ENCODE data around the gene MEN1. TPM values are rescaled to one million over a fixed set of nuclear protein-coding genes. Genes with fewer than 3 reads are reported as not detected.
A peak's percentile ranks its signal among the peaks of the same experiment; 100 is the strongest.

The MEN1 gene
- total and polyA plus RNA-seq, 4 donors, result 9.1 to 18.8 (median 16.3) TPM

DNA sequence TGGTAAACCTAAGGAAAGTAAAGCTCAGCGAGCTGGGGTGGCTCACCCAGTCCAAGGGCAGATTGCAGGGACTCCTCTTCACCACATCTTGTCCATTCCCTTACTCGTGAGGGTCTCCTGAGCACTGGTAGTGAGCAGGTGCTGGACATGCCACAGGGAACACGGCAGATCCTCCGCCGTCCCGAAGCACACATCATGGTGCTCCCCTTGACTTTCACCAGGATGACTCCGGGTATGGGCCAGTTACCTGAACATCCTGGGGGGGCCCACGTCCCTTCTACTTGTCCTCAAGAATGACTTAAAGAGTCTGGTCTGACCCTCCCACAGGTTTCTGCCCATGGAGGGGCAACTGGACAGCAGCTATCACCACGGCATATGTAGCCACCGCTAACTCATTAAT, 24.0 kb downstream of the MEN1 start:
- no peak for ATAC-seq (ENCODE audit: low FRiP score)
- H3K4me1 ChIP-seq (ENCODE audit: control insufficient read depth in 1 of 2, insufficient read depth in 2 of 2, low read length in 2 of 2), result no peaks in the 10 kb centered on the region
- DNase-seq, result peak in 1 of 2 donors; percentile 34
- no peaks in the 10 kb centered on the region for H3K27me3 ChIP-seq (ENCODE audit: control insufficient read depth in 1 of 2, insufficient read depth in 2 of 2, low read length in 1 of 2)
- H3K36me3 ChIP-seq (ENCODE audit: control insufficient read depth in 1 of 2, insufficient read depth in 2 of 2, low read length in 1 of 2), result peaks cover 0 to 3% of the 10 kb centered on the region in 2 donors
- H3K27ac ChIP-seq (ENCODE audit: low read depth in 1 of 2, low read length in 2 of 2), result no peak overlapping the region
- 88 to 92% methylated on average over 10 of the region's 10 CpGs for WGBS, 2 donors
- no peaks in the 10 kb centered on the region for H3K9me3 ChIP-seq (ENCODE audit: control insufficient read depth, low read length)
- intact Hi-C loops (cut with DNase I), result no loop called here
- no peak overlapping the region for H3K4me3 ChIP-seq (ENCODE audit: low read length in 2 of 2)

DNA sequence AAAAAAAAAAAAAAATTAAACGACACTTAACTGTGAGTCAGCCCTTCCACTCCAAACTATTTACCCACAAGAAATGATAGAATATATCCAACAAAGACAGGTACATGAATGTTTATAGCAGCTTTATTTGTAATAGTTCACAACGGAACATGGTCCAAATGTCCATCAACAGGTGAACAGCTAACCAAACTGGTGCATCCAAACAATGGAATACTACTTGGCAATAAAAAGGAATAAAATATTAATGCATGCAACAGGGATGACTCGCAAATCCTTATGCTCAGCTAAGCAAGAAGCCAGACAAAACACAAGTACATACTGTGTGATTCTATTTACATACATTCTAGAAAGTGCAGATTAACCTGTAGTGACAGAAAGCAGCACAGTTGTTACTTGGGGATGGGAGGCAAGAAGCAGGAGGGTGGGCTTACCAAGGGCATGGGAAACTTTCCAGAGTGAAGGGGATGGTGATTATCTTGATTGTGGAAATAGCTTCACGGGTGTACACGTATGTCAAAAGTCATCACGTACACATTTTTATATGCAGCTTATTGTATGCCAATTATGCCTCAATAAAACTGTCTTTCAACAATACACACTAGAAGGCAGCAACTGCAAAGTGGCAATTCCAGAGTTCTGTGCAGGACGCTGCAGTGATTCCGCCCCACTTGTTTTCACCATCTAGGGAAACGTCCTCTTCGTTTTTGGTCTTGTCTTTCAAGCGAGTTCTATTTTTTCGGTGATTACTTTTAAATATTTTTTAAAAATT, 25.4 kb downstream of the MEN1 start:
- Histone ChIP-seq H3K9me3 (ENCODE audit: control insufficient read depth, low read length) (no peaks in the 10 kb centered on the region), H3K4me3 (ENCODE audit: low read length in 2 of 2) (no peak overlapping the region), H3K27ac (ENCODE audit: low read depth in 1 of 2, low read length in 2 of 2) (no peak overlapping the region), H3K36me3 (ENCODE audit: control insufficient read depth in 1 of 2, insufficient read depth in 2 of 2, low read length in 1 of 2) (no peaks in the 10 kb centered on the region), H3K27me3 (ENCODE audit: control insufficient read depth in 1 of 2, insufficient read depth in 2 of 2, low read length in 1 of 2) (no peaks in the 10 kb centered on the region), H3K4me1 (ENCODE audit: control insufficient read depth in 1 of 2, insufficient read depth in 2 of 2, low read length in 2 of 2) (no peaks in the 10 kb centered on the region)
- ATAC-seq (ENCODE audit: low FRiP score) (no peak), DNase-seq (no peak)
- intact Hi-C loops (cut with DNase I), result no loop called here
- 83 to 85% methylated on average over 12 of the region's 12 CpGs for WGBS, 2 donors

DNA sequence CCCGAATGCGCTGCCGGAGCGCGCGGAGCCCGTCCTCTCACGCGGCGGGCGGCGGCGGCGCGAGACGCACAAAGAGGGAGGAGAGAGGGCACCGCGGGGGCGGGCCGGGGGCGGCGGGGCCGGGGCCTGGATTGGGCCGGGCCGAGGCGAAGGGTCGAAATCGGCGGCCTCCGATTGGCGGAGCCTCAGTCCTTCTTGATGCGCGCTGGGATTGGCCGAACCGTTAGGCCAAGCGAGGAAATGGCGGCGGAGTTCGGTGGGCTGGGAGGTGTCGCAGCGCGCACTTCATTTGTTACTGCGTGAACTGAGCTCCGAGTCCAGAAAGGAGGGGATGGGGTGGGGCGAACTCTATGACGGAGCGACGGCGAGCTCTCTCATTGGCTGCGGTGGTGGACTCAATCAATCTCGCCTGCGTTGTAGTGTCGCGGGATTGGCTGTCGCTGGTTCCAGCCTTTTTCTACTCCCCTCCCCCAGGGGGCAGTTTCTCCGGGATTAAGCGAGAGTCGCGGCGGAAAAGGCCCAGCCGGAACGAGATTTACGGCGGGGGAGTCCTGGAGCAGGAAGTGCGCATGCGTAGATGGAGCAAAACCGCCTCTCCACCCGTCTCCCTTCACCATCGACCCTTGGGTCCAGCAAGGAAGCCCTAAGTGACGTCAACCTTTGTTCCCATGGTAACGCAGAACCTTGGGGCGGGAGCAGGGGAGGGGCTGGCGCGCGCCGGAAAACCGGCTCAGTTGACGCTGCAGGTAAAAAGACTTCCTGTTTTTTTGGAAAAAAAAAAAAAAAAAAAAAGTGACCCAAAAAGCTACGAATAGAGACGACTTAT, 31.7 kb downstream of the MEN1 start, which contains the start of gene SF1:
Gene SF1, minus strand, starts transcription at position 70 of the 826 bp plus-strand sequence. CDS start 150 bp downstream, outside the sequence.
- peaks cover 0 to 7% of the 10 kb centered on the region in 2 donors for H3K4me1 ChIP-seq (ENCODE audit: control insufficient read depth in 1 of 2, insufficient read depth in 2 of 2, low read length in 2 of 2)
- WGBS, 2 donors, result 0 to 1% methylated on average over 61 to 80 of the region's 80 CpGs
- ATAC-seq (ENCODE audit: low FRiP score), result peak; percentile 97
- DNase-seq, result peak; percentile 98 to 99
- peak within 1 kb of the TSS; percentile 99 for H3K27ac ChIP-seq (ENCODE audit: low read depth in 1 of 2, low read length in 2 of 2)
- H3K36me3 ChIP-seq (ENCODE audit: control insufficient read depth in 1 of 2, insufficient read depth in 2 of 2, low read length in 1 of 2), result peaks cover 0 to 8% of the 10 kb centered on the region in 2 donors
- H3K27me3 ChIP-seq (ENCODE audit: control insufficient read depth in 1 of 2, insufficient read depth in 2 of 2, low read length in 1 of 2), result no peaks in the 10 kb centered on the region
- intact Hi-C loops (cut with DNase I), result no loop called here
- H3K9me3 ChIP-seq (ENCODE audit: control insufficient read depth, low read length), result no peaks in the 10 kb centered on the region
- peak within 1 kb of the TSS; percentile 99 to 100 for H3K4me3 ChIP-seq (ENCODE audit: low read length in 2 of 2)

DNA sequence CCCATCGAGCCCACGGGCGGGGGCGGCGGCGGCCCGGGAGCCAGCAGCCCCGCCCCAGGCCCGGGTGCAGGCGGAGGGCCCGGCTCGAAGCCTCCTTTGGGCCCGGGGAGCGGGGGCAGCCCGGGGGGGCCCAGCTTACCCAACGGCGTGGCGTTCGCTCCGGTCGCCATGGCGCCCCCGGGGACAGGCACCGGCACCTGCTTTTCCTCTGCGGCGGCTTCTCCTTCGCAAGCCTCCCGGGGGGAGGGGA, 32.2 kb downstream of the MEN1 start:
- Histone ChIP-seq H3K27me3 (ENCODE audit: control insufficient read depth in 1 of 2, insufficient read depth in 2 of 2, low read length in 1 of 2) (no peaks in the 10 kb centered on the region), H3K4me3 (ENCODE audit: low read length in 2 of 2) (peak overlapping the region; percentile 99 to 100), H3K27ac (ENCODE audit: low read depth in 1 of 2, low read length in 2 of 2) (peak overlapping the region; percentile 99), H3K36me3 (ENCODE audit: control insufficient read depth in 1 of 2, insufficient read depth in 2 of 2, low read length in 1 of 2) (peaks cover 0 to 8% of the 10 kb centered on the region in 2 donors), H3K9me3 (ENCODE audit: control insufficient read depth, low read length) (no peaks in the 10 kb centered on the region), H3K4me1 (ENCODE audit: control insufficient read depth in 1 of 2, insufficient read depth in 2 of 2, low read length in 2 of 2) (peaks cover 0 to 7% of the 10 kb centered on the region in 2 donors)
- ATAC-seq (ENCODE audit: low FRiP score) (peak; percentile 12), DNase-seq (no peak)
- intact Hi-C loops (cut with DNase I), result no loop called here
- 1 to 4% methylated on average over 5 to 28 of the region's 28 CpGs for WGBS, 2 donors

DNA sequence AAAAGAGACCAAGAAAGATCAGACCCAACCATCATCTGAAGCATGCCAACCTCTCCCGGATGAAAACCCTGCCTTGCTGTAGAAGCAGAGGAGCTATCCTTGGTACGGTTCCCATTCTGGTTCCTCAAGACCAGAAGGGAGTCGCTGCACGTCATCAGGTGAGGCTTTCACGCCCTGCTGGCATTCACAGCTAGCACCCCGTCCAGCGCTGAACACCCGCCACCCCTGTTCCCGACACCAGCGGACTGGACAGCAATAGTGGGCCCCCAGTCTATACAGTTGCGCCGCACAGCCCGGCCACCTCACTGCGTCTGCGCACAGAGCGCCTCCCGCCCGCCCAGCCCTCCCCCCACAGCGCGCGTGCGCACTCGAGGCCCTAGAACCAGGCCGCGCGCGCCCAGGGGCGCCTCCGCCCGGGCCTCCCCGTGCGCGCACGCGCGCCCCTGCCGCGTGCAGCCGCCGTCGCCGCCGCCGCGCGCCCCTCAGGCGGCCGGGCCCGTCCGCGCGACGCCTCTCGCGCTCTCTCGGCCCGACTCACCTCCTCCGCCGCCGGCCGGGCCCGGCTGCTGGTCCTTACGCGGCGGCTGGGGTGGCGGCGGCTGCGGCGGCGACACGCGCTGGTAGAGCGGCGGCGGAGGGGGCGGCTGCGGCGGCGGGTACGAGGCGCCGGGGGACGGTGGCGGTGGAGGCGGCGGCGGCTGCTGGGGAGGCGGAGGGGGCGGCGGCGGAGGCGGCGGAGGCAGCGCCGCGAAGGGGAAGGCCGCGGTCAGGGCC, 32.7 kb downstream of the MEN1 start:
- peaks cover 0 to 11% of the 10 kb centered on the region in 2 donors for H3K36me3 ChIP-seq (ENCODE audit: control insufficient read depth in 1 of 2, insufficient read depth in 2 of 2, low read length in 1 of 2)
- H3K9me3 ChIP-seq (ENCODE audit: control insufficient read depth, low read length), result no peaks in the 10 kb centered on the region
- H3K27ac ChIP-seq (ENCODE audit: low read depth in 1 of 2, low read length in 2 of 2), result peak overlapping the region; percentile 99
- peak; percentile 89 to 94 for DNase-seq
- H3K27me3 ChIP-seq (ENCODE audit: control insufficient read depth in 1 of 2, insufficient read depth in 2 of 2, low read length in 1 of 2), result no peaks in the 10 kb centered on the region
- peaks cover 0 to 7% of the 10 kb centered on the region in 2 donors for H3K4me1 ChIP-seq (ENCODE audit: control insufficient read depth in 1 of 2, insufficient read depth in 2 of 2, low read length in 2 of 2)
- intact Hi-C loops (cut with DNase I), result loop anchor here in 1 of 2 donors (2.0 kb wide), 1 partner anchor 33 kb away; the partner anchor contains the start of gene RASGRP2
- 0 to 1% methylated on average over 30 to 98 of the region's 98 CpGs for WGBS, 2 donors
- peak; percentile 47 for ATAC-seq (ENCODE audit: low FRiP score)
- H3K4me3 ChIP-seq (ENCODE audit: low read length in 2 of 2), result peak overlapping the region; percentile 99 to 100

DNA sequence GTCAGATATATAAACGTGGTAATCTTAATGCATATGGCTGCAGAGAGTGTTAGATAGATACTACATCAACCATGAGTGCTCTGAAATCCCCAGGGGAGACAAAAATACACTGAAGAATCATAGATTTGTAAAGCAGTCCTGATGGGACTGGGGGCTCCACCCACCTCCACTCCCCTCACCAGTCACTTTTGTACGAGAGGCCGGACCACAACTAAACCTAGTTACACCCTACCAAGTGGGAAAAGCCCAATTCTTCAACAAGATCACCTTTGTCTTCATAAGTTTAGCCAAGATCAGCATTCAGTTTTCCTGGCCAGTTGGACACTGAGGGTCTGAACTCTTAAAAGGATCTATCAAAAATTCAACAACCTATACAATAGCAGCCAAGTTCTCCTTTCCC, 33.5 kb downstream of the MEN1 start:
- Histone ChIP-seq H3K4me3 (ENCODE audit: low read length in 2 of 2) (peak overlapping the region; percentile 54 to 99), H3K27ac (ENCODE audit: low read depth in 1 of 2, low read length in 2 of 2) (no peak overlapping the region), H3K36me3 (ENCODE audit: control insufficient read depth in 1 of 2, insufficient read depth in 2 of 2, low read length in 1 of 2) (peaks cover 2 to 11% of the 10 kb centered on the region in 2 donors), H3K4me1 (ENCODE audit: control insufficient read depth in 1 of 2, insufficient read depth in 2 of 2, low read length in 2 of 2) (peaks cover 0 to 7% of the 10 kb centered on the region in 2 donors), H3K27me3 (ENCODE audit: control insufficient read depth in 1 of 2, insufficient read depth in 2 of 2, low read length in 1 of 2) (no peaks in the 10 kb centered on the region), H3K9me3 (ENCODE audit: control insufficient read depth, low read length) (no peaks in the 10 kb centered on the region)
- DNase-seq, result peak in 1 of 2 donors; percentile 9
- no peak for ATAC-seq (ENCODE audit: low FRiP score)
- intact Hi-C loops (cut with DNase I), result loop anchor here in 1 of 2 donors (2.0 kb wide), 1 partner anchor 32 kb away; the partner anchor contains the start of gene RASGRP2
- 6% methylated on average over 3 of the region's 3 CpGs for WGBS, 2 donors

DNA sequence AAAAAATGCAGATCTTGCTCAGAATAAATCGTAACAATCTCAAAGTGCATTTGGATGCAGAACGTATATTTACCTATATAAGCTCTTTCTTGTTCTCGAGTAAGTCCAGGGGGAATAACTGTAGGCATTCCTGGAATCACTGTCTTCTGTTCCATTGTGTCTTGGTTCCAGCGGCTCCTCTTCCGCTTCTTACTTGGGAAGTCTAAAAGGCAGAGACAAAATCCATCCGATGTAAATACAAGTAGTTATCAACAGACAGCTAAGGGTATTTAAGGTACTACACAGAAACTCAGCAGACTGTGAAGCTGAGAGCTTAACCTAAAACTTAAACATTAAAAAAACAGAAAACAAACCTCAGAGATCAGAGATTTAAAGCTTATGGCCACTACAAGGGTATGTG, 33.9 kb downstream of the MEN1 start:
- H3K4me1 ChIP-seq (ENCODE audit: control insufficient read depth in 1 of 2, insufficient read depth in 2 of 2, low read length in 2 of 2), result peaks cover 0 to 7% of the 10 kb centered on the region in 2 donors
- no peaks in the 10 kb centered on the region for H3K9me3 ChIP-seq (ENCODE audit: control insufficient read depth, low read length)
- no peak overlapping the region for H3K4me3 ChIP-seq (ENCODE audit: low read length in 2 of 2)
- DNase-seq (no peak), ATAC-seq (ENCODE audit: low FRiP score) (no peak)
- no peaks in the 10 kb centered on the region for H3K27me3 ChIP-seq (ENCODE audit: control insufficient read depth in 1 of 2, insufficient read depth in 2 of 2, low read length in 1 of 2)
- intact Hi-C loops (cut with DNase I), result loop anchor here in 1 of 2 donors (2.0 kb wide), 1 partner anchor 32 kb away; the partner anchor contains the start of gene RASGRP2
- H3K27ac ChIP-seq (ENCODE audit: low read depth in 1 of 2, low read length in 2 of 2), result no peak overlapping the region
- H3K36me3 ChIP-seq (ENCODE audit: control insufficient read depth in 1 of 2, insufficient read depth in 2 of 2, low read length in 1 of 2), result peaks cover 2 to 11% of the 10 kb centered on the region in 2 donors
- 51 to 58% methylated on average over 6 of the region's 6 CpGs for WGBS, 2 donors

DNA sequence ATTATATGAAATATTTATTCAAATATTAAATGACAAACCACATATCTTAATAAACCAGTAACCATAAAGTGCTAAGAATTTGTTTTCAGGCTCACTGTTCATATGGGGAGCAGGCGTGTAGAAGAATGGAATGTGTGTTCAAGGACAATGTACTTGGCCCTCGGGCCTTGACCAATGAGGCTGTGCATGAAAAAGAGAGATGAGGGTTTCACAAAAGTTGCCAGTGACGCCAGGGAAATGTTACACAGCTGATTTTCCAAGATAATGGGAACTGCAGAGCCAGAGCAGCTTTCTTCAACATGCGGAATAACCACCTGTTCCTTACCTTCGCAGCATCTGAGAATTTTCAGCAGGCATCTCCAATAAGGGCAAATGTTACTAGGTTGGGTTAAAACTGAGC, 36.2 kb downstream of the MEN1 start:
- no peak for ATAC-seq (ENCODE audit: low FRiP score)
- Histone ChIP-seq H3K9me3 (ENCODE audit: control insufficient read depth, low read length) (no peaks in the 10 kb centered on the region), H3K36me3 (ENCODE audit: control insufficient read depth in 1 of 2, insufficient read depth in 2 of 2, low read length in 1 of 2) (peaks cover 11 to 24% of the 10 kb centered on the region in 2 donors), H3K4me1 (ENCODE audit: control insufficient read depth in 1 of 2, insufficient read depth in 2 of 2, low read length in 2 of 2) (peaks cover 0 to 7% of the 10 kb centered on the region in 2 donors), H3K4me3 (ENCODE audit: low read length in 2 of 2) (no peak overlapping the region), H3K27me3 (ENCODE audit: control insufficient read depth in 1 of 2, insufficient read depth in 2 of 2, low read length in 1 of 2) (no peaks in the 10 kb centered on the region), H3K27ac (ENCODE audit: low read depth in 1 of 2, low read length in 2 of 2) (no peak overlapping the region)
- WGBS, 2 donors, result 61 to 62% methylated on average over 5 of the region's 5 CpGs
- intact Hi-C loops (cut with DNase I), result no loop called here
- no peak for DNase-seq

All from aorta (tissue), 5 donors.